GM12874 (cell line): ENCODE data around the gene MYLK3.

Source experiments
- TF ChIP-seq, protein P1 (sequence below): IDR thresholded peaks from 2 replicates; pipeline ENCODE4 v1.5.1; 2011; ENCODE audit warnings: low read depth, mild to moderate bottlenecking, control low read depth, low read length, moderate library complexity; ENCODE audit not compliant: insufficient read depth

MYLK3 gene

DNA sequence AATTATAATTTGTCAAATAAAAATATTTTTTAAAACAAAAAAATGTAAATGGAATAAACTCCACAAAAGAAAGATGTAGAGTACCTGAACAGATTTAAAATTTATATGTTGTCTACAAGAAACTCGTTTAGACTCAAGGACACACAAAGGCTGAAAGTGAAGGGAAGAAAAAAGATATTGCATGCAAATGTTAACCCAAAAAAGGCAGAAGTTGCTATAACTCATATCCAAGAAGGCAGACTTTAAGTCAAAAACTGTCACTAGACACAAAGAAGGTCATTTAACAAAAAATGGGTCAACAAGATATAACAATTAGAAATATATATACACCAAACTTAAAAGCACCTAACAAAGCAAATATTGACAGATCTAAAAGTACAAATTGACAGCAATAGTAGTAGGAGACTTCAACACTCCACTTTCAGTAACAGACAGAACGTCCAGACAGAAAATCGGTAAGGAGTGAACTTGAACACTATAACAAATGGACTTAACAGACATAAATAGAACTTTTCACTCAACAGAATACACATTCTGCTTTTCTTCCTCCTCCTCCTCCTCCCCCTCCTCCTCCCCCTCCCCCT, 40.8 kb upstream of the MYLK3 start:
- TF ChIP-seq, protein P1, sequence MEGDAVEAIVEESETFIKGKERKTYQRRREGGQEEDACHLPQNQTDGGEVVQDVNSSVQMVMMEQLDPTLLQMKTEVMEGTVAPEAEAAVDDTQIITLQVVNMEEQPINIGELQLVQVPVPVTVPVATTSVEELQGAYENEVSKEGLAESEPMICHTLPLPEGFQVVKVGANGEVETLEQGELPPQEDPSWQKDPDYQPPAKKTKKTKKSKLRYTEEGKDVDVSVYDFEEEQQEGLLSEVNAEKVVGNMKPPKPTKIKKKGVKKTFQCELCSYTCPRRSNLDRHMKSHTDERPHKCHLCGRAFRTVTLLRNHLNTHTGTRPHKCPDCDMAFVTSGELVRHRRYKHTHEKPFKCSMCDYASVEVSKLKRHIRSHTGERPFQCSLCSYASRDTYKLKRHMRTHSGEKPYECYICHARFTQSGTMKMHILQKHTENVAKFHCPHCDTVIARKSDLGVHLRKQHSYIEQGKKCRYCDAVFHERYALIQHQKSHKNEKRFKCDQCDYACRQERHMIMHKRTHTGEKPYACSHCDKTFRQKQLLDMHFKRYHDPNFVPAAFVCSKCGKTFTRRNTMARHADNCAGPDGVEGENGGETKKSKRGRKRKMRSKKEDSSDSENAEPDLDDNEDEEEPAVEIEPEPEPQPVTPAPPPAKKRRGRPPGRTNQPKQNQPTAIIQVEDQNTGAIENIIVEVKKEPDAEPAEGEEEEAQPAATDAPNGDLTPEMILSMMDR = no peak

DNA sequence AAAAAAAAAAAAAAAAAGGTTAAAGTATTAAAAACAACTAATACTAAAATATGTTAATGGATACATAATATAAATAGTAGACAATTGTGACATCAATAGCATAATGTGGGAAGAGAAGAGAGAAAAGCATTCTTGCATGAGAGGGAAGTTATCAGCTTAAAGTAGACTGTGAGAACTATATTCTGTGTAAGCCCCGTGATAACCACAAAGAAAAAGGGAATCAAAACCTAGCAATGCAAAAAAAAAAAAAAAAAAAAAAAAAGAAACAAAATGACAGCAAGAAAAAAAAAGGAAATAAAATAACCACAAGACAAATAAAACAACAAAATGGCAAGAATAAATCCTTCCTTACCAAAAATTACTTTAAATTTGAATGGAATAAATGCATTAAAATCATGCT, 39.8 kb upstream of the MYLK3 start:
- TF ChIP-seq, protein P1 = no peak

DNA sequence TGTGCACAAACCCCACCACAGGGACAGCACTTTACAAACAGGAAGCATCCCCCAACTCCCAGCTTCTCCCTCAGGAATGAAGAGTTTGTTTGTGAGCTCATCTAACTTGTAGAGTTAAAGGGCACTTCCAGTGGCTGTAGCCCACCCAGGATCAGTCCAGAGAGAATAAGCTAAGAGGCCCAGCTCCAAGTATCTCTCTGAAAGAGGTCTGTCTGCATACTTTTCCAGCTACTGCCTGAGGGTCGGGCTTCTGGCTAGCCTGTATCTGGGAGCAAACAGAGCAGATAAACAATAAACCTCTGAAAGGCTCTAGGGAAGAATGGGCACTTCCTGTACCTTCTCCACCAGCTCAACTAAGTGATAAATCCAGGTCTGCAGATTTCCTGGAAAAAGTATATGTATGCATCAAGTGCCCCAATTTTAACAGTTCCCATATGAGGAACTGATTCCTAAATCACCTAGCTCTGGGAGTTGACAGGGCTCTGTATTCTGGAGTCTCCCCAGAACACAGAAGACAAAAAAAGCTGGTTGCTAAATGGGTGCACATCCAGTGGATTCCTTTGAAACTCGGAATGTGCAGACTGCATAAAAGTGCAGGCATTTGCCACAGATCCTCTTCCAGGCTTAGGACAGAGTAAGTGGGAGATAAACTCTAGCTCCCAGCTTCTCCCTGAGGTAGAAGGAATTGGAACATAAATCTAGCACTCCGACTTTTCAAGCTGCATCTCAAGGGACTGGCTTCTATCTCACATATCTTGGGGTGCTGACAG, 37.1 kb upstream of the MYLK3 start:
- TF ChIP-seq, protein P1 = no peak

DNA sequence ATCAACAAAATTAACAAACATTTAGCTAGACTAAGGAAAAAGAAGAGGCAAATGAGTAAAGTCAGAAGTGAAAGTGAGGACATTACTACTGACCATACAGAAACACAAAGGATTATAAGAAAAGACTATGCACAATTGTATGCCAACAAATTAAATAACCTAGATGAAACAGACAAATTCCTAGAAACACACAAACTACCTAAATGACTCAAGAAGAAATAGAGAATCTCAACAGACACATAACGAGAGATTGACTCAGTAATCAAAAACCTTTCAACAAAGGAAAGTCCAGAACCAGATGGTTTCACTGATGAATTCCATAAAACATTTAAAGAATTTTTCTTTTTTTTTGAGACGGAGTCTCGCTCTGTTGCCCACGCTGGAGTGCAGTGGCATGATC, 35.7 kb upstream of the MYLK3 start:
- TF ChIP-seq, protein P1 = no peak

DNA sequence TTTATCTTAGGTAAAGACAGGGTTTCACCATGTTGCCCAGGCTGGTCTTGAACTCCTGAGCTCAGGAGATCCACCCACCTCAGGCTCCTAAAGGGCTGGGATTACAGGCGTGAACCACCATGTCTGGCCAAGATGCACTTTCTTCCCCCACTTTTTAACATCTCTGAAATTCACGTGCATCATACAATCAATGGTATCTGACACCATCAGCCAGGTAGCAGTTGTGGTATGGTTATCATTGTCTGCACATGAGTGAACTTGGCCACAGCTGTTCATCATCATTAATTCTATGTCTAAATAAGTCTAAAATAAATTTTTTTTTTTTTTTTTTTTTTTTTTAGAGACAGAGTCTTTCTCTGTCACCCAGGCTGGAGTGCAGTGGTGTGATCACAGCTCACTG, 34.2 kb upstream of the MYLK3 start:
- TF ChIP-seq, protein P1 = no peak

DNA sequence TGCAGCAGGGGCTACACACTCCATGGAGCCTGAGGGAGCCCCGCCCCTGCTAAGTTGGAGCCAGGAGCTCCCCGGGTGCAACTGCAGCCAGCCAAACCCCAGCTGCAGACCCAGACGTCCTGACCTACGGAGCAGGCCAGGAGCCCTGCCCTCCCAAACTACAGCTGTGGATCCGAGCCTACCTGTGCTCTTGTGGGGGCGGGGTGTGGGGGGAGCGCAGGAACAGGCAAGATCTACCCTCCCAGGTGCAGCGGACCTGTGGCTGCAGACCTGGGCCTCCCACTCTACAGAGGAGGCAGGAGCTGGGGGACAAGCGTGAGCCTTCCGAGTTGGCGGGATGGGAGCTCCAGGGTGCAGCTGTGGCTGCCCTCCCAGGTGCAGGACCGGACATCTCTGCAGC, 29.7 kb upstream of the MYLK3 start:
- TF ChIP-seq, protein P1 = no peak

DNA sequence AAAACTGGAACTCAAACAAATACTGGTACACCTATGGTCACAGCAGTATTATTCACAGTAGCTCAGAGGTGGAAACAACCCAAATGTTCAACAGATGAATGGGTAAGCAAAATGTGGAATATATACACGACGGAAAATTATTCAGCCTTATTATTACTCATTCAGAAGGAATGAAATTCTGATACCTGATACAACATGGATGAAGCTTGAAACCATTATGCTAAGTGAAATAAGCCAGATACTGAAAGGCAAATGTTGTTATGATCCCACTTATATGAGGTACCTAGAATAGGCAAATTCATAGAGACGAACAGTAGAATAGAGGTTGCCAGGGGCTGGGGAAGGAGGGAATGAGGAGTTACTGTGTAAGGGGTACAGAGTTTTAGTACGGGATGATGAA, 27.1 kb upstream of the MYLK3 start:
- TF ChIP-seq, protein P1 = no peak
